Spleen (tissue), 11 donors: ENCODE results near the gene ATP6V0A4. TPM values are rescaled to one million over a fixed set of nuclear protein-coding genes. Genes with fewer than 3 reads are reported as not detected.

Experiments used
- DNase-seq: peaks from one replicate; pipeline ENCODE4 v3.0.0-alpha.2; 2020
- H3K27ac ChIP-seq, 8 donors: fragments of 200-600 bp; sonication (generic) in 7 of 8; 1 replicate in 4 of 8; 2 replicates in 4 of 8; pipeline versions ENCODE4 v1.5.0 to v1.8.0; 2016 to 2021; ENCODE audit warnings: inconsistent platforms in 4 of 8, mild to moderate bottlenecking in 4 of 8, moderate library complexity in 1 of 8
- H3K27me3 ChIP-seq, 7 donors: fragments of 200-600 bp; sonication (generic) in 6 of 7; replicated peaks in 1 of 7; 1 replicate in 4 of 7; 2 replicates in 3 of 7; pipeline versions ENCODE4 v1.5.0 to v1.8.0; 2016 to 2021; ENCODE audit warnings: inconsistent platforms in 3 of 7, mild to moderate bottlenecking in 1 of 7
- H3K36me3 ChIP-seq, 6 donors: fragments of 200-600 bp; sonication (generic) in 5 of 6; 1 replicate in 4 of 6; 2 replicates in 2 of 6; pipeline versions ENCODE4 v1.5.0 to v1.8.0; 2016 to 2021; ENCODE audit warnings: inconsistent platforms in 2 of 6
- H3K4me1 ChIP-seq, 6 donors: fragments of 200-600 bp; sonication (generic) in 5 of 6; 1 replicate in 3 of 6; 2 replicates in 3 of 6; pipeline versions ENCODE4 v1.5.0 to v1.8.0; 2016 to 2021; ENCODE audit warnings: inconsistent platforms in 3 of 6
- H3K4me3 ChIP-seq, 8 donors: fragments of 200-600 bp; sonication (generic) in 7 of 8; 1 replicate in 4 of 8; 2 replicates in 4 of 8; pipeline versions ENCODE4 v1.5.0 to v1.8.0; 2016 to 2021; ENCODE audit warnings: inconsistent platforms in 4 of 8, mild to moderate bottlenecking in 4 of 8, moderate library complexity in 2 of 8
- H3K9me3 ChIP-seq, 8 donors: fragments of 200-600 bp; sonication (generic) in 7 of 8; 1 replicate in 4 of 8; 2 replicates in 4 of 8; pipeline versions ENCODE4 v1.5.0 to v1.8.0; 2016 to 2021; ENCODE audit warnings: inconsistent platforms in 4 of 8
- CTCF ChIP-seq, 11 experiments: fragments of 200-600 bp in 7 of 11; fragments of 450-650 bp in 4 of 11; sonication (generic) in 4 of 11; IDR thresholded peaks in 8 of 11; conservative IDR thresholded peaks in 3 of 11; 1 replicate in 7 of 11; 2 replicates in 4 of 11; pipeline versions ENCODE4 v1.4.0 to v1.8.0; 2016 to 2021; ENCODE audit warnings: antibody characterized with exemption in 11 of 11, inconsistent platforms in 4 of 11, mild to moderate bottlenecking in 1 of 11
- POLR2A ChIP-seq, 3 donors: fragments of 450-650 bp; IDR thresholded peaks; one replicate each; pipeline ENCODE4 v1.5.1; 2017; ENCODE audit warnings: antibody characterized with exemption in 3 of 3, mild to moderate bottlenecking in 1 of 3
- POLR2AphosphoS5 ChIP-seq, 3 donors: sonication (generic); formaldehyde crosslinking; IDR thresholded peaks; one replicate each; pipeline ENCODE4 v1.5.1; 2017; ENCODE audit warnings: antibody characterized with exemption in 3 of 3
- WGBS, 5 donors: extraction: QIAGEN DNeasy Blood & Tissue Kit in 3 of 5; methylation state at CpG; one replicate each; pipeline versions ENCODE4 v1.1.5 to v1.1.7; 2013 to 2018; 5-methylcytosine and 5-hydroxymethylcytosine counted together
- intact Hi-C: fragments of 100-400 bp; cut with DNase I; formaldehyde crosslinking; loops from one replicate; pipeline ENCODE4 v1.15.0; 2023; ENCODE audit warnings: low total_unique reads
- polyA plus RNA-seq, 3 donors: library from polyadenylated mRNA; stranded (reverse); fragments of 200-250 nt; gene quantifications; one replicate each; pipeline ENCODE4 v1.2.1, GENCODE V29; 2013
- total RNA-seq, 7 donors: library from RNA; depleted of rRNA in 3 of 7; stranded (reverse); fragments of >200 nt in 3 of 7; fragmentation: NEBNext Ultra II Directional in 4 of 7; extraction: Animal tissue kit (Norgen Biotek cat#: 25700) in 4 of 7; gene quantifications; one replicate each; pipeline versions ENCODE4 v1.1.0 to v1.2.1, GENCODE V29; 2016 to 2021
- donor health status: healthy with polysubstance abuse.
- donor health status: DM: no; HTN: no; CAD: no; lungs with moderate emphysema.
- donor health status: DM: no; HTN: no; CAD: no.
- donor health status: Bipolar disorder and iron deficiency.
- donor health status: healthy.
- donor health status: DM: no; HTN: no; CAD: no.
- donor health status: DM: yes; HTN: yes; CAD: no.

Gene ATP6V0A4
- total and polyA plus RNA-seq, 10 donors: not detected

- peaks cover 4 to 16% (median 11%) of the 10 kb centered on the region in 6 donors for H3K4me1 ChIP-seq
- 71 to 89% (median 80%) methylated on average over 6 of the region's 6 CpGs for WGBS, 5 donors
- no peak for DNase-seq
- H3K4me3 ChIP-seq: no peak overlapping the region
- H3K36me3 ChIP-seq: no peaks in the 10 kb centered on the region
- H3K9me3 ChIP-seq: no peaks in the 10 kb centered on the region
- H3K27me3 ChIP-seq: peaks cover 0 to 11% (median 0%) of the 10 kb centered on the region in 7 donors
- H3K27ac ChIP-seq: no peak overlapping the region
- TF ChIP-seq POLR2AphosphoS5 (IDR thresholded peaks at IDR 0.05): no peak
- no peak for TF ChIP-seq CTCF (IDR thresholded peaks at IDR 0.05 in 8 of 11, conservative IDR thresholded peaks at IDR 0.05 in 3 of 11)
- no peak for TF ChIP-seq POLR2A (IDR thresholded peaks at IDR 0.05)
- intact Hi-C loops: no loop called here
Observed at GRCh38 chr7:138748666-138749065, 49.3 kb downstream of the ATP6V0A4 start.

- intact Hi-C loops: no loop called here
- WGBS, 5 donors: 75 to 88% (median 84%) methylated on average over 4 of the region's 4 CpGs
- TF ChIP-seq CTCF (IDR thresholded peaks at IDR 0.05 in 8 of 11, conservative IDR thresholded peaks at IDR 0.05 in 3 of 11) (no peak), POLR2A (IDR thresholded peaks at IDR 0.05) (no peak), POLR2AphosphoS5 (IDR thresholded peaks at IDR 0.05) (no peak)
- no peaks in the 10 kb centered on the region for H3K36me3 ChIP-seq
- no peak overlapping the region for H3K27ac ChIP-seq
- H3K4me3 ChIP-seq: no peak overlapping the region
- no peaks in the 10 kb centered on the region for H3K9me3 ChIP-seq
- peaks cover 0 to 8% (median 0%) of the 10 kb centered on the region in 7 donors for H3K27me3 ChIP-seq
- DNase-seq: no peak
- H3K4me1 ChIP-seq: no peaks in the 10 kb centered on the region
Observed at GRCh38 chr7:138746073-138746472, 51.9 kb downstream of the ATP6V0A4 start.

- DNase-seq: no peak
- no peaks in the 10 kb centered on the region for H3K36me3 ChIP-seq
- H3K27ac ChIP-seq: no peak overlapping the region
- H3K4me1 ChIP-seq: no peaks in the 10 kb centered on the region
- no peak overlapping the region for H3K4me3 ChIP-seq
- TF ChIP-seq POLR2AphosphoS5 (IDR thresholded peaks at IDR 0.05) (no peak), POLR2A (IDR thresholded peaks at IDR 0.05) (no peak), CTCF (IDR thresholded peaks at IDR 0.05 in 8 of 11, conservative IDR thresholded peaks at IDR 0.05 in 3 of 11) (no peak)
- H3K27me3 ChIP-seq: no peaks in the 10 kb centered on the region
- intact Hi-C loops: no loop called here
- H3K9me3 ChIP-seq: no peaks in the 10 kb centered on the region
- 80 to 84% (median 83%) methylated on average over 7 of the region's 7 CpGs for WGBS, 5 donors
Observed at GRCh38 chr7:138745189-138745588, 52.8 kb downstream of the ATP6V0A4 start.

GRCh38 chr7:138741453-138741735 is 56.6 kb downstream of the ATP6V0A4 start:
- peaks cover 0 to 6% (median 0%) of the 10 kb centered on the region in 8 donors for H3K9me3 ChIP-seq
- H3K36me3 ChIP-seq: no peaks in the 10 kb centered on the region
- no peak overlapping the region for H3K27ac ChIP-seq
- no peaks in the 10 kb centered on the region for H3K27me3 ChIP-seq
- DNase-seq: no peak
- H3K4me1 ChIP-seq: peaks cover 0 to 5% (median 0%) of the 10 kb centered on the region in 6 donors
- intact Hi-C loops: no loop called here
- WGBS, 5 donors: 59 to 87% (median 79%) methylated on average over 5 of the region's 5 CpGs
- H3K4me3 ChIP-seq: no peak overlapping the region
- TF ChIP-seq POLR2AphosphoS5 (IDR thresholded peaks at IDR 0.05): no peak
- no peak for TF ChIP-seq CTCF (IDR thresholded peaks at IDR 0.05 in 8 of 11, conservative IDR thresholded peaks at IDR 0.05 in 3 of 11)
